OCI-LY7 (cell line): ENCODE measurements around the gene XPA. TPM values are rescaled to one million over a fixed set of nuclear protein-coding genes. Genes with fewer than 3 reads are reported as not detected.

ENCODE experiments used
- BruUV-seq: library from RNA; stranded (reverse); fragments of 400-500 nt; replicated peaks from 2 replicates; lab custom pipeline; 2021; lab: Mats Ljungman, UMichigan
- CTCF ChIA-PET: fragments of 300-600 bp; sonication (Branson Sonifier 250); formaldehyde crosslinking; loops from one replicate; lab custom pipeline; 2022; ENCODE audit warnings: antibody characterized with exemption; ENCODE audit not compliant: unreplicated experiment; lab: Charles Lee
- POLR2A ChIA-PET: fragments of 300-600 bp; sonication (Branson Sonifier 250); formaldehyde crosslinking; loops from one replicate; lab custom pipeline; 2022; ENCODE audit warnings: antibody characterized with exemption; lab: Charles Lee
- DNase-seq: peaks from one replicate; pipeline ENCODE4 v3.0.0-alpha.2; 2015; ENCODE audit warnings: low spot score
- H2AFZ ChIP-seq: fragments of 200-600 bp; sonication (generic), shearing (Covaris generic); 2 replicates; pipeline ENCODE4 v1.6.1; 2014; ENCODE audit warnings: mild to moderate bottlenecking, antibody characterized with exemption, low read length, moderate library complexity
- H3K27ac ChIP-seq: fragments of 200-600 bp; sonication (generic); 2 replicates; pipeline ENCODE4 v1.5.1; 2014; ENCODE audit warnings: mixed run types, low read depth, mild to moderate bottlenecking, moderate library complexity, low read length, inconsistent platforms; ENCODE audit not compliant: poor library complexity, severe bottlenecking
- H3K36me3 ChIP-seq: fragments of 200-600 bp; sonication (generic); 2 replicates; pipeline ENCODE4 v1.6.1; 2014; ENCODE audit warnings: mild to moderate bottlenecking, antibody characterized with exemption, low read length, moderate library complexity, mixed read lengths; ENCODE audit not compliant: insufficient read depth
- H3K4me1 ChIP-seq: fragments of 200-600 bp; sonication (generic); 2 replicates; pipeline ENCODE4 v1.5.1; 2014; ENCODE audit warnings: mild to moderate bottlenecking, low read length; ENCODE audit not compliant: insufficient read depth, poor library complexity, severe bottlenecking
- H3K4me2 ChIP-seq: fragments of 200-600 bp; sonication (generic); 2 replicates; pipeline ENCODE4 v1.6.1; 2014; ENCODE audit warnings: mild to moderate bottlenecking, low read length
- H3K4me3 ChIP-seq: fragments of 200-600 bp; sonication (generic); 2 replicates; pipeline ENCODE4 v1.5.1; 2014; ENCODE audit warnings: mild to moderate bottlenecking, low read depth, low read length; ENCODE audit not compliant: poor library complexity, severe bottlenecking
- H3K79me2 ChIP-seq: fragments of 200-600 bp; sonication (generic); 2 replicates; pipeline ENCODE4 v1.6.1; 2016; ENCODE audit warnings: low read depth, mild to moderate bottlenecking, low read length, moderate library complexity, mixed read lengths; ENCODE audit not compliant: insufficient read depth
- H3K9me2 ChIP-seq: fragments of 200-600 bp; sonication (generic); 2 replicates; pipeline ENCODE4 v1.6.1; 2016; ENCODE audit warnings: mild to moderate bottlenecking, low read length, mixed read lengths; ENCODE audit not compliant: insufficient read depth
- H3K9me3 ChIP-seq: fragments of 200-600 bp; sonication (generic); 2 replicates; pipeline ENCODE4 v1.6.1; 2014; ENCODE audit warnings: mild to moderate bottlenecking, mixed run types, low read length, mixed read lengths
- H4K20me1 ChIP-seq: fragments of 200-600 bp; sonication (generic); 2 replicates; pipeline ENCODE4 v1.6.1; 2014; ENCODE audit warnings: mild to moderate bottlenecking, antibody characterized with exemption, low read length, moderate library complexity, mixed read lengths; ENCODE audit not compliant: insufficient read depth
- CTCF ChIP-seq: fragments of 200-600 bp; sonication (generic); conservative IDR thresholded peaks from 2 replicates; pipeline ENCODE4 v1.5.1; 2014; ENCODE audit warnings: mild to moderate bottlenecking, antibody characterized with exemption, low read length, moderate library complexity, mixed read lengths
- EZH2phosphoT487 ChIP-seq: fragments of 200-600 bp; sonication (generic); IDR thresholded peaks from 2 replicates; pipeline ENCODE4 v1.6.1; 2018; ENCODE audit warnings: low read depth, borderline replicate concordance, mild to moderate bottlenecking, mixed run types, antibody characterized with exemption, low read length, moderate library complexity, mixed read lengths
- intact Hi-C: fragments of 100-400 bp; cut with micrococcal nuclease; formaldehyde crosslinking; loops from one replicate; pipeline ENCODE4 v1.10.0; 2022; ENCODE audit not compliant: unreplicated experiment
- total RNA-seq, 2 experiments: library from RNA; depleted of rRNA in 1 of 2; stranded (reverse); fragments of >200 nt in 1 of 2; shearing (Covaris generic) in 1 of 2; gene quantifications; 2 replicates each; pipeline ENCODE4 v1.2.3, GENCODE V29; 2014 to 2022

The XPA gene
- total RNA-seq, 2 experiments from 2014 or later = 15.7 to 15.8 TPM

GRCh38 chr9:97695995-97696802, 941 bp downstream of the XPA start:
- ChIA-PET POLR2A (interaction anchor here (0.6 to 4.0 kb wide), 11 partner anchors 10 to 1317 kb away, joined by 3 to 22 read pairs (median 3); partner anchors contain the start of genes NCBP1 and TSTD2), CTCF (interaction anchor here (0.7 to 1.2 kb wide), 2 partner anchors 56 to 63 kb away, joined by 4 to 9 read pairs; partner anchors contain the start of genes NCBP1 and TSTD2)
- Histone ChIP-seq H3K9me3 (no peaks in the 10 kb centered on the region), H3K27ac (peak overlapping the region; percentile 62), H3K9me2 (no peaks in the 10 kb centered on the region), H3K36me3 (peaks cover 22% of the 10 kb centered on the region), H3K4me1 (peaks cover 47% of the 10 kb centered on the region), H3K79me2 (peaks cover 25% of the 10 kb centered on the region; the same call in 1 of the 2 replicates), H3K4me3 (peak overlapping the region; percentile 85), H4K20me1 (no peaks in the 10 kb centered on the region; the same call in 1 of the 2 replicates), H2AFZ (peak overlapping the region; percentile 88), H3K4me2 (peak overlapping the region; percentile 93)
- no peak for TF ChIP-seq CTCF
- no peak for TF ChIP-seq EZH2phosphoT487
- BruUV-seq = no TSS peak
- intact Hi-C loops = loop anchor here (2.0 kb wide), 2 partner anchors 63 to 285 kb away; partner anchors contain the start of genes NCBP1 and TSTD2
- DNase-seq = peak; percentile 35

- peaks cover 29% of the 10 kb centered on the region for H3K36me3 ChIP-seq
- intact Hi-C loops = no loop called here
- H3K9me2 ChIP-seq = no peaks in the 10 kb centered on the region
- CTCF ChIA-PET = no interaction called here
- H4K20me1 ChIP-seq = no peaks in the 10 kb centered on the region; the same call in 1 of the 2 replicates
- no peaks in the 10 kb centered on the region for H3K9me3 ChIP-seq
- no peak for DNase-seq
- no TSS peak for BruUV-seq
- POLR2A ChIA-PET = interaction anchor here (0.9 to 4.0 kb wide), 2 partner anchors 9 to 62 kb away, joined by 3 to 22 read pairs; partner anchors contain the start of genes NCBP1 and TSTD2
- H3K79me2 ChIP-seq = peaks cover 25% of the 10 kb centered on the region; the same call in 1 of the 2 replicates
- H3K4me3 ChIP-seq = peak overlapping the region; percentile 85
- TF ChIP-seq EZH2phosphoT487 (no peak), CTCF (no peak)
- H3K27ac ChIP-seq = no peak overlapping the region
- peak overlapping the region; percentile 93 for H3K4me2 ChIP-seq
- H2AFZ ChIP-seq = no peak overlapping the region
- peaks cover 47% of the 10 kb centered on the region for H3K4me1 ChIP-seq
These were observed 1.8 kb downstream of the XPA start for GRCh38 chr9:97695390-97695789.
